ENCODE data around the gene PIAS4.

Gene PIAS4

GRCh38 chr19:4035582-4035981 lies 28.0 kb downstream of the PIAS4 start:
- POLR2A ChIA-PET: no interaction called here
- no peak for DNase-seq (ENCODE audit: extremely low spot score)
- TF ChIP-seq, protein P1, sequence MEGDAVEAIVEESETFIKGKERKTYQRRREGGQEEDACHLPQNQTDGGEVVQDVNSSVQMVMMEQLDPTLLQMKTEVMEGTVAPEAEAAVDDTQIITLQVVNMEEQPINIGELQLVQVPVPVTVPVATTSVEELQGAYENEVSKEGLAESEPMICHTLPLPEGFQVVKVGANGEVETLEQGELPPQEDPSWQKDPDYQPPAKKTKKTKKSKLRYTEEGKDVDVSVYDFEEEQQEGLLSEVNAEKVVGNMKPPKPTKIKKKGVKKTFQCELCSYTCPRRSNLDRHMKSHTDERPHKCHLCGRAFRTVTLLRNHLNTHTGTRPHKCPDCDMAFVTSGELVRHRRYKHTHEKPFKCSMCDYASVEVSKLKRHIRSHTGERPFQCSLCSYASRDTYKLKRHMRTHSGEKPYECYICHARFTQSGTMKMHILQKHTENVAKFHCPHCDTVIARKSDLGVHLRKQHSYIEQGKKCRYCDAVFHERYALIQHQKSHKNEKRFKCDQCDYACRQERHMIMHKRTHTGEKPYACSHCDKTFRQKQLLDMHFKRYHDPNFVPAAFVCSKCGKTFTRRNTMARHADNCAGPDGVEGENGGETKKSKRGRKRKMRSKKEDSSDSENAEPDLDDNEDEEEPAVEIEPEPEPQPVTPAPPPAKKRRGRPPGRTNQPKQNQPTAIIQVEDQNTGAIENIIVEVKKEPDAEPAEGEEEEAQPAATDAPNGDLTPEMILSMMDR (IDR thresholded peaks at IDR 0.05; ENCODE audit: control extremely low read depth, extremely low read depth, low read depth, missing control alignments): no peak
- CTCF ChIA-PET: no interaction called here

DNA sequence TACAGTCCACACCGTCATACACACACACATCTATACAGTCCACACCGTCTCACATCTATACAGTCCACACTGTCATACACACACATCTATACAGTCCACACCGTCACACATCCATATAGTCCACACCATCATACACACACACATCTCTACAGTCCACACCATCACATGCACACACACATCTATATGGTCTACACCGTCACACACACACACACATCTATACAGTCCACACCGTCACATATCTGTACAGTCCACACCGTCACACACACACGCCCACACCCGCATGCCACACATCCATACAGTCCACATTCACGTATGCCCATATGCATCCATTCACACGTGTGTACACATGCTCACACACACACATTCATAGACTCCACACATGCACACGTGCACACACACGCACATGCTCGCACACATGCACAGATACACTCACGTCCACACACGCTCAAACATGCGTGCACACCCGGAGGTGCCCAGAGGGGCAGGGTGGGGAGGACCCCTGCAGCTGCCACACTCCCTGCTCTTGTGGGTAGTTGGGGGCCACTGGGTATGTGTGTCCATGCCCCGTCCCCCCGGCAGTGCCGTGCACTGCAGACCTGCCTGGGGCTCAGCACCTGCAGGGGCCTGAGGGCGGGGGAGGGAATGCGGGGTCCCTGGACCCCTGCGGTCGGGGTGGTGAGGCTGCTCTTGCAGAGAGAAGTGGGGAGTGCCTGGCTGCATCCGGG lies 29.2 kb downstream of the PIAS4 start:
- POLR2A ChIA-PET: no interaction called here
- TF ChIP-seq, protein P1 (IDR thresholded peaks at IDR 0.05; ENCODE audit: control extremely low read depth, extremely low read depth, low read depth, missing control alignments): no peak
- DNase-seq (ENCODE audit: extremely low spot score): no peak
- CTCF ChIA-PET: no interaction called here

DNA sequence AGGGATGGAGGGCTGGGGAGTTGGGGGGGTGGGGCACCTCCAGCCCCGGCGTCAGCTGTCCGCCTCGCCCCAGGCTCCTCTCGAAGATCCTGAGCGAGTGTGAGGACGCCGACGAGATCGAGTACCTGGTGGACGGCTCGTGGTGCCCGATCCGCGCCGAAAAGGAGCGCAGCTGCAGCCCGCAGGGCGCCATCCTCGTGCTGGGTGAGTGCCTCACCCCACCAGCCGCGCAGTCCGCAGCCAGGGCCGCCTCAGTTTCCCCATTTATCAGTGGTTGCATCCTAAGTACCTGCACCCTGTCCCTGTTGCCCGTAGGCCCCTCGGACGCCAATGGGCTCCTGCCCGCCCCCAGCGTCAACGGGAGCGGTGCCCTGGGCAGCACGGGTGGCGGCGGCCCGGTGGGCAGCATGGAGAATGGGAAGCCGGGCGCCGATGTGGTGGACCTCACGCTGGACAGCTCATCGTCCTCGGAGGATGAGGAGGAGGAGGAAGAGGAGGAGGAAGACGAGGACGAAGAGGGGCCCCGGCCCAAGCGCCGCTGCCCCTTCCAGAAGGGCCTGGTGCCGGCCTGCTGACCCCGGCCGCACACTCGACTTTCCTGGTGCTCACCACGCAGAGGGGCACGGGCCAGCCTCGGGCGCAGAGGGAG lies 29.9 kb downstream of the PIAS4 start:
- ChIA-PET POLR2A (no interaction called here), CTCF (no interaction called here)
- no peak for DNase-seq (ENCODE audit: extremely low spot score)
- TF ChIP-seq, protein P1 (IDR thresholded peaks at IDR 0.05; ENCODE audit: control extremely low read depth, extremely low read depth, low read depth, missing control alignments): no peak

GRCh38 chr19:4038057-4038456 lies 30.5 kb downstream of the PIAS4 start:
- CTCF ChIA-PET: no interaction called here
- no peak for DNase-seq (ENCODE audit: extremely low spot score)
- TF ChIP-seq, protein P1 (IDR thresholded peaks at IDR 0.05; ENCODE audit: control extremely low read depth, extremely low read depth, low read depth, missing control alignments): no peak
- POLR2A ChIA-PET: no interaction called here

- TF ChIP-seq, protein P1 (IDR thresholded peaks at IDR 0.05; ENCODE audit: control extremely low read depth, extremely low read depth, low read depth, missing control alignments): no peak
- DNase-seq (ENCODE audit: extremely low spot score): no peak
- ChIA-PET CTCF (interaction anchor here (0.6 kb wide), 1 partner anchor 441 kb away, joined by 3 read pairs; no protein-coding TSS in a partner anchor), POLR2A (no interaction called here)
Measured at GRCh38 chr19:4038661-4039423, 31.3 kb downstream of the PIAS4 start.

GRCh38 chr19:4042064-4042730 lies 34.7 kb downstream of the PIAS4 start:
- ChIA-PET CTCF (no interaction called here), POLR2A (no interaction called here)
- TF ChIP-seq, protein P1 (IDR thresholded peaks at IDR 0.05; ENCODE audit: control extremely low read depth, extremely low read depth, low read depth, missing control alignments): no peak
- DNase-seq (ENCODE audit: extremely low spot score): no peak

Data from GM10248 (cell line).